HepG2 (cell line): ENCODE results near the gene RABEPK. TPM values are rescaled to one million over a fixed set of nuclear protein-coding genes. Genes with fewer than 3 reads are reported as not detected.

Experiments
- ARID3A ChIP-seq: IDR thresholded peaks from 2 replicates; pipeline ENCODE4 v1.6.1; 2012; ENCODE audit warnings: low read depth, low read length, improper control_type of control experiment
- CBFB ChIP-seq: sonication (generic); formaldehyde crosslinking; IDR thresholded peaks from 2 replicates; pipeline ENCODE4 v1.4.0; 2020; ENCODE audit warnings: missing genetic modification reagents
- CEBPZ ChIP-seq: IDR thresholded peaks from 2 replicates; pipeline ENCODE4 v1.6.1; 2012; ENCODE audit warnings: low read length, improper control_type of control experiment
- GFI1 ChIP-seq: sonication (generic); formaldehyde crosslinking; IDR thresholded peaks from 2 replicates; pipeline ENCODE4 v1.5.0; 2020; ENCODE audit warnings: missing genetic modification reagents, mild to moderate bottlenecking, borderline replicate concordance
- GMEB2 ChIP-seq: IDR thresholded peaks from 2 replicates; pipeline ENCODE4 v1.6.1; 2016; ENCODE audit warnings: missing biosample characterization, missing genetic modification reagents, low read depth
- HOXA5 ChIP-seq: sonication (generic); formaldehyde crosslinking; IDR thresholded peaks from 2 replicates; pipeline ENCODE4 v1.4.0; 2020; ENCODE audit warnings: missing genetic modification reagents
- KDM5A ChIP-seq: fragments of 200-600 bp; sonication (generic); IDR thresholded peaks from 2 replicates; pipeline ENCODE4 v1.7.0; 2018; ENCODE audit warnings: antibody characterized with exemption, mild to moderate bottlenecking, low read length, borderline replicate concordance
- MIER3 ChIP-seq: IDR thresholded peaks from 2 replicates; pipeline ENCODE4 v1.6.1; 2016; ENCODE audit warnings: missing compliant biosample characterization, borderline replicate concordance
- NR2F6 ChIP-seq, 2 experiments: IDR thresholded peaks; 2 replicates each; pipeline ENCODE4 v1.6.1; 2016; ENCODE audit warnings: antibody characterized with exemption in 1 of 2, mild to moderate bottlenecking in 1 of 2
- PBX3 ChIP-seq: sonication (generic); formaldehyde crosslinking; IDR thresholded peaks from 2 replicates; pipeline ENCODE4 v1.8.1; 2023; ENCODE audit warnings: missing genetic modification reagents, inconsistent platforms, borderline replicate concordance
- PCBP2 ChIP-seq: fragments of 200-400 bp; formaldehyde crosslinking; optimal IDR thresholded peaks from 2 replicates; pipeline ENCODE3; 2018; ENCODE audit warnings: low read length, low read depth; ENCODE audit not compliant: poor library complexity, severe bottlenecking
- PHF21A ChIP-seq: sonication (generic); formaldehyde crosslinking; IDR thresholded peaks from 2 replicates; pipeline ENCODE4 v1.5.0; 2020; ENCODE audit warnings: mild to moderate bottlenecking, missing genetic modification reagents
- POGZ ChIP-seq: sonication (generic); formaldehyde crosslinking; IDR thresholded peaks from 2 replicates; pipeline ENCODE4 v1.4.0; 2020; ENCODE audit warnings: mild to moderate bottlenecking, missing genetic modification reagents
- SP2 ChIP-seq: sonication (generic); formaldehyde crosslinking; IDR thresholded peaks from 2 replicates; pipeline ENCODE4 v1.5.1; 2020; ENCODE audit warnings: mild to moderate bottlenecking, missing genetic modification reagents
- TFDP2 ChIP-seq: sonication (generic); formaldehyde crosslinking; IDR thresholded peaks from 2 replicates; pipeline ENCODE4 v1.4.0; 2020; ENCODE audit warnings: missing genetic modification reagents
- TP53 ChIP-seq: sonication (generic); formaldehyde crosslinking; conservative IDR thresholded peaks from 2 replicates; pipeline ENCODE4 v1.4.0; 2020; ENCODE audit warnings: missing genetic modification reagents
- ZFP82 ChIP-seq: sonication (generic); formaldehyde crosslinking; IDR thresholded peaks from 2 replicates; pipeline ENCODE4 v1.5.1; 2020; ENCODE audit warnings: mild to moderate bottlenecking, missing genetic modification reagents, borderline replicate concordance
- ZMYM2 ChIP-seq: sonication (generic); formaldehyde crosslinking; IDR thresholded peaks from 2 replicates; pipeline ENCODE4 v1.8.0; 2022; ENCODE audit warnings: mild to moderate bottlenecking, missing genetic modification reagents
- ZNF343 ChIP-seq: sonication (generic); formaldehyde crosslinking; IDR thresholded peaks from 2 replicates; pipeline ENCODE4 v1.4.0; 2020; ENCODE audit warnings: mild to moderate bottlenecking, missing genetic modification reagents
- ZNF605 ChIP-seq: sonication (generic); formaldehyde crosslinking; IDR thresholded peaks from 2 replicates; pipeline ENCODE4 v1.8.0; 2022; ENCODE audit warnings: mild to moderate bottlenecking, missing genetic modification reagents
- ZNF652 ChIP-seq: IDR thresholded peaks from 2 replicates; pipeline ENCODE4 v1.6.1; 2016; ENCODE audit warnings: low read depth, borderline replicate concordance
- ZSCAN31 ChIP-seq: sonication (generic); formaldehyde crosslinking; IDR thresholded peaks from 2 replicates; pipeline ENCODE4 v1.5.0; 2020; ENCODE audit warnings: low read depth, mild to moderate bottlenecking, missing genetic modification reagents
- polyA plus RNA-seq, 8 experiments: library from polyadenylated mRNA; depleted of rRNA in 3 of 8; stranded (reverse) in 7 of 8; unstranded in 1 of 8; fragments of >200 nt; fragmentation: Illumina TruSeq in 4 of 8; extraction: Trizol in 4 of 8; gene quantifications; 2 replicates each; pipeline versions ENCODE4 v1.2.1 to v1.2.3, GENCODE V29; 2011 to 2016; ENCODE audit warnings: low read depth in 4 of 8, missing spikeins in 1 of 8, mixed read lengths in 1 of 8; ENCODE audit not compliant: insufficient read depth in 1 of 8
- total RNA-seq, 5 experiments: library from RNA; depleted of rRNA; stranded (reverse); fragments of >200 nt; fragmentation: Illumina TruSeq; extraction: Trizol; gene quantifications; 2 replicates each; pipeline ENCODE4 v1.2.3, GENCODE V29; 2016; ENCODE audit warnings: low read depth in 1 of 5

RABEPK gene
- total and polyA plus RNA-seq, 2 of the 13 experiments (the other 11 are each of a cell fraction or from before 2014, with no cell fraction given), result 75.5 to 90.0 TPM

- no peak for TF ChIP-seq ZMYM2 (CRISPR knock-in tag)
- TF ChIP-seq TFDP2, result no peak
- 0 out of 2 replicates have a peak, but pooled peaks have one; percentile 28 for TF ChIP-seq ZFP82 (CRISPR knock-in tag)
- no peak for TF ChIP-seq PCBP2
- no peak; the same call in 1 of the 2 replicates for TF ChIP-seq KDM5A
- no peak for TF ChIP-seq CBFB (CRISPR knock-in tag)
- peak; percentile 88 for TF ChIP-seq ARID3A
- peak; percentile 77; the same call in 1 of the 2 replicates for TF ChIP-seq MIER3 (CRISPR knock-in tag)
- no peak for TF ChIP-seq HOXA5 (CRISPR knock-in tag)
- TF ChIP-seq TP53 (CRISPR knock-in tag), result no peak
- no peak for TF ChIP-seq POGZ (CRISPR knock-in tag)
- no peak for TF ChIP-seq ZNF343 (CRISPR knock-in tag)
- no peak for TF ChIP-seq SP2 (CRISPR knock-in tag)
- TF ChIP-seq GFI1 (CRISPR knock-in tag), result peak; percentile 79
- TF ChIP-seq ZSCAN31 (CRISPR knock-in tag), result no peak
- 0 out of 2 replicates have a peak, but pooled peaks have one; percentile 34 for TF ChIP-seq NR2F6 (IDR thresholded peaks at IDR 0.05)
- TF ChIP-seq NR2F6 (CRISPR knock-in tag; IDR thresholded peaks at IDR 0.05), result peak; percentile 43; the same call in 1 of the 2 replicates
- TF ChIP-seq ZNF605 (CRISPR knock-in tag), result no peak
- TF ChIP-seq PBX3, result no peak
- TF ChIP-seq GMEB2, result no peak
- TF ChIP-seq ZNF652 (CRISPR knock-in tag), result 0 out of 2 replicates have a peak, but pooled peaks have one; percentile 12
- TF ChIP-seq CEBPZ, result no peak
- TF ChIP-seq PHF21A (CRISPR knock-in tag), result peak; percentile 76; the same call in 1 of the 2 replicates
Observed at GRCh38 chr9:125272697-125273096, 72.4 kb downstream of the RABEPK start (continued).
